CD4-positive, alpha-beta T cell treated with Interleukin-10 for 1 hour (primary cell): ENCODE measurements around the gene PIAS1.
"Not testable (repeated sequence)": the region's sequence is repeated elsewhere in the genome, so short reads cannot be mapped to it uniquely, and the experiment has no call there.

Source experiments
- DNase-seq: peaks from one replicate; pipeline ENCODE4 v3.0.0-alpha.2; 2020

The PIAS1 gene

GRCh38 chr15:68205558-68205944 lies 151.4 kb downstream of the PIAS1 start:
- DNase-seq = no peak

- no peak for DNase-seq
Measured at GRCh38 chr15:68205954-68206539, 151.9 kb downstream of the PIAS1 start.

DNA sequence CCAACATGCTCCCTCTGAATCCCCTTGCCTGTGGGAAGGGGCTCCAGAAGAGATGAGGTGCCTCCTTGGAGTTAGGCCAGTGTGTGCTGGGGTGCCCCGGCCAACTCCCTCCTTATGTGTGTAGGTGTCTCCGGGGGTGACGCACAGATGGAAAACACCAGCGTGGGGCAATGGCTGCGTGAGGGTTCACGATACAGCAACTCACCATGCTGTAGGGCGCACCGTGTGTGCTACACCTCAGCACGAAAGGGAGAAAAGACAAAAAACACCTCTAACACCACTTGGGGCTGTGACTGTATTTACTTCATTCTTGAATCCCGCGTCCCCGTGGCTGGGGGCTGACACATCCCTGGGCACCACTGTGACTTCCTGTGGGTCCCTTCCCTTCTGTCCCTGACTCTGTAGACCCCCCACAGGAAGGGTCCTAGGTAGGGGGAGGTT lies 152.6 kb downstream of the PIAS1 start:
- DNase-seq = no peak

GRCh38 chr15:68207176-68207935 lies 153.2 kb downstream of the PIAS1 start:
- DNase-seq = no peak

DNA sequence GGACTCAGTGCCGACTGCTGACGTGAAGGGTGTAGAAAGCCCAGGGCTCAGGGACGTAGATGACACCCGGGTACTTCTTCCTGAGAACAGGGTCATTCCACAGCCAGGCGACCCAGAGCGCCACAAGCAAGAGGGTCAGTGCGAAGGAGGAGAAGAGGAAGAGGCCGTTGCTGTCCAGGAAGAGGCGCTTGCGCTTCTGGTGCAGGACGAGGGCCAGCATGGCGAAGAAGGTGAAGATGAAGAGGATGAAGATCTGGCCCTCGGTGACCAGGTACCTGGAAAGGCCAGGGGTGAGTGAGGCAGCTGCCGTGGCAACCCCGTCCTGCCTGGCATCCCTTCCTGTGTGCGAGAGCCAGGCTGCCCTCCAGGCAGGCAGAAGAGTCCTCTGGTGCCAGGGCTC lies 154.0 kb downstream of the PIAS1 start:
- DNase-seq = no peak

DNA sequence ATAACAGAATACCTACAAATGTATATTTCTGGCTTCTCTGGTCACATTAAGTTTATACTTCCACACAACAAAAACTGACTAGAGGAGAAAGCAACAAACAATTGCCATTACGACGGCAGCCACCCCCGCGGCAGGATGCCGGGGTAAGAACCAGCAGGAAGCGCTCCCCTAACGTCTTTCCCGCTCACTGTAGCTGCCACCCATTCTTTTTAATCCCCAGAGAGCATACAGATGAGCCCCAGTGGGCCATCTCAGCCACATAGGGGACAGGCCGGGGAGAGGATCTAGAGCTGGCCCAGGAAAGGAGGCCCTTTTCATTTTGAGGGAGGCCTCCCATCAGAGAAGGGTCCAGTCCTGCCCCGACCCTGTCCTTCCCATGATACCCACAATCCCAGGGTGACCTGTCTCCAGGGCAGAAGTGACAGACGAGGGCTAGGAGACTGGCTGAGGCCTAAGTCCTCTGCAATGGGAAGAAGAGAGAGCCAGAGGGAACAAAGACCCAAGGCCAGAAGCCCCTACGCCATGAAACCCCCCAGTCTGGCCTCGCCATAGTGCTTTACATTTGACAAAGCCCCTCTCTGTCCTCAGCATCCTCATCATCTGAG lies 154.6 kb downstream of the PIAS1 start:
- DNase-seq = no peak

GRCh38 chr15:68209272-68209671 lies 155.2 kb downstream of the PIAS1 start:
- no peak for DNase-seq

- DNase-seq = no peak
Measured at GRCh38 chr15:68209735-68210408, 155.8 kb downstream of the PIAS1 start.

DNA sequence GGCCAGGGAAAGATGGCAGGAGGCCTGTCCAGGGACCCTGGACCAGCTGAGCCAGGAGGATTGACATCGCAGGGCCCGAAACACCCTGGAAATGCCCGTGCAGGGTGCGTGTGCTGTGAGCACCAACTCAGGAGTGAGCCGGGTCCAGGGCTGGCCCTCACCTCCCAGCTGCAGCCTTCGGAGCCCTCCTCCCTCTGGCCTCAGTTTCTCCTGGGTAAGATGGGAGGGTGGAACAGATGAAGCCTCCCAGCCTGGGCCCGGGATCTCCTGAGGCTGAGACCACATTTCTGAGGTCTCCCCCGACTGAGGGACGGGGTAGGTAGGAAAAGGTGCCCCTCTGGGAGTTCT lies 156.3 kb downstream of the PIAS1 start:
- DNase-seq = no peak

DNA sequence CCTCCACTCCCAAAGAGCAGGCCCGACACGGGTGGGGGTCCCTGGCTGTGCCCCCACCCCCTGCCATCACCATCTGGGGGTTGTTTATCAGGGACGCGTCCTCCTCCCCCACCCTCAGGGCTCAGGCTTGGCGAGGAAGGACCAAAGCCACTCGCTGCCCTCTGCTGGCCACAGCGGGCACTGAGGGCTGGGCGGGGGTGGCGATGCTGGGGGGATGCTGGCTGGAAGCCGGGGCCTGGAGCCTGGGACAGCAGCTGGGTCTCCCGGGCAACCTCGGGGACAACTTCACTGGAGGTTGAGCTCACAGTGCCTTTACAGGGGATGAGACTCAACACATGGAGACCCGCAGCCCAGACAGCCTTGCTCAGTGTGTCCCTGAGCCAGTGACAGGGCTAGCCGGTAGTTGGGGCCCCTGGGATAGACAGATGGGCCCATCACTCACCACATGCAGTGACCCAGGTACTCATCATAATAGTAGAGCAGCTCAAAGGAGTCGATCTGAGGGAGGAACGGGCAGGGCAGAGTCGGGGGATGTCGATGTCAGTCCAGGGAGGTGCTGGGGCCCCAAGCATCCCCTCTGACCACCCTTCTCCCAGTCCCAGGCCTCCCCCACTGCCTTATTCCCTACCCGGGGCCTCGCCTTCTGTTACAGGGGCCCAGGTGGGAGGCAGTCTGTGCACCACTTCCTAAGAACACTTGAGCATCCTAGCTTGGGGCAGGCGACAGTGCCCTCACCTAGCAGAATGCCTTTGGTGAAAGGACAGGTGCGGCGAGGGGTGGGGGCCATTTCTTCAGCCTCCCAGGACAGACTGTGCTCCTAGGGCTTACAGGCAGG lies 156.9 kb downstream of the PIAS1 start:
- DNase-seq = peak; percentile 43

DNA sequence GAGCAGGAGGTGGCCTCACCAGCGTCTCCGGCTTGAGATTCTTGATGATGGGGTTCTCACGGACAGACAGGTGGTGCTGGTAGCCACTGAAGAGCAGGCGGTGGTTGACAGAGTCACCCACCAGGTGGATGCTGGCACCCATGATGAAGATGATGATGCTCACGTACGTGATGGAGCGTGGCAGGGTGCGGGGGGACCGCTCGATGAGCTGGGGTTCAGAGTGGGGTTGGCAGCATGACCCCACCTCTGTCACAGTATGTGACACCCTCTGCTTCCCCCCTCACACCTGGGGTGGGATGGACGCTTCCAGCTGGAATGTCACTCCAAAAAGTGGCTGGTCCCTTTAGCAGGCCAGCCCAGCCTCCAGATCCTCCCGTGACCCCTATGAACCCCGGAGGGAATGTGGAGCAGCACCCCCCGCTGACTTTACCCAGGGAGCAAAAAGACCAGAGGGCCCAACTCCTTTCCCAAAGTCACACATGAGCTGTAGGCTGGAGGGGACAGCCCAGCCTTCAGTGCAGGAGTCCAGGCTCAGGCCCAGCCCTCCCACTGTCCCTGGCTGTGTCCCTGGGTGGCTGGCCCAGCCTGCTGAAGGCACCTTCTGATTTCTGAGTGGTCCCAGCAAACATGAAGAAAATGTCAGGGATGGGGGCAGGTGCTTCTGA lies 157.7 kb downstream of the PIAS1 start:
- no peak for DNase-seq

DNA sequence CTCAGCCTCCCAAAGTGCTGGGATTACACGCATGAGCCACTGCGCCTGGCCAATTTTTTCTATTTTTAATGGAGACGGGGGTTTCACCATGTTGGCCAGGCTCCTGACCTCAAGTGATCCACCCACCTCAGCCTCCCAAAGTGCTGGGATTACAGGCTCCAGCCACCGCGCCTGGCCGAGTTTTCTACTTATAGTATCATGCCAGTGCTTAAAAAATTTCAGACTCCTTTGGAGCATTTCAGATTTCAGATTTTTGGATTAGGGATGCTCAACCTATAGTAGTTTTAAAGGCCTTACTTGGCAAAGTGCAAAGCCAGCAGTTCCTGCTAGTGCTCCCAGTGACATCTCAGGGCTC lies 159.4 kb downstream of the PIAS1 start:
- DNase-seq = not testable (repeated sequence)

- DNase-seq = no peak
Measured at GRCh38 chr15:68213991-68214837, 160.1 kb downstream of the PIAS1 start.

DNA sequence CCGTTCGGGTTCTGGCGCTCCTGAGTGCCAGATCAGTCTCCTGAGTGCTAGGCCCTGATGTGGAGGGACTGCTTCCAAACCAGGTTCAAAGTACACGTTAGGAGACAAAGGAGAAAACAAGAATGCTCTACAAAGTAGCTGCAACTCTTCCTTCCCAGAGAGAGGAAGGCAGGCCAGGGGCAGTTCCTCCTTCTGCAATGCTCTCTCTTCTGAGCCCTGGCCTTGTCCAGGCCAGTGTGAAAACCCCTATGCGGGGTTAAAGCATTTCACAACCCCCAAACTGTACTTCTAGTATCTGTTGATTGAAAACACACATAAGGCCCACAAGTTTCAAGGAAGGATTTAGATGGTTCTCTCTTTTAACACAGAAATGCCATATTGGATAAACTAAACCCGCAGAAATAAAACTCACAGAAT lies 160.7 kb downstream of the PIAS1 start:
- DNase-seq = no peak

GRCh38 chr15:68217341-68217740 lies 163.2 kb downstream of the PIAS1 start:
- no peak for DNase-seq

- DNase-seq = no peak
Measured at GRCh38 chr15:68218331-68218730, 164.2 kb downstream of the PIAS1 start.

GRCh38 chr15:68218847-68219798 lies 165.0 kb downstream of the PIAS1 start:
- DNase-seq = no peak

DNA sequence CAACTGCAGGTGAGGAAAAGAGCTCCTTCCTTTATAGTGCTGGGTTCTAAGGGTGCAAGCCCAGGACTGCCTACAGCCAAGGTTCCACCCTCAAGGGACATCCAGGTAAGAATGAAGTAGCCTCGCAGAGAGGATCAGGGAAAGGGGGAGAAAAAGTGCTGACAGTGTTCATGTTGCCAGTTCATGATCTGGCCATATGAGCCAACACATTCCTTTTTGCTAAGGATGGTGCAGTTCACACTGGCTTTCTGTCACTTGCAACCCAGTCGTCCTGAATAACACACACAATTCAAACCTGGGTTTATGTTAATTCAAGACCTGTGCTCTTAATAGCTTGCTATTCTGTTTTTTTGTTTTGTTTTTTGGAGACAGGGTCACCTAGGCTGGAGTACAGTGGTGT lies 166.4 kb downstream of the PIAS1 start:
- DNase-seq = no peak

- DNase-seq = no peak
Measured at GRCh38 chr15:68220967-68221366, 166.9 kb downstream of the PIAS1 start.
